Measurements from ENCODE around the gene HID1. TPM values are rescaled to one million over a fixed set of nuclear protein-coding genes. Genes with fewer than 3 reads are reported as not detected.
"Not testable (repeated sequence)": the region's sequence is repeated elsewhere in the genome, so short reads cannot be mapped to it uniquely, and the experiment has no call there.

Gene HID1
- total and polyA plus RNA-seq, 2 experiments from 2014 or later = 8.7 to 10.9 TPM

GRCh38 chr17:74982663-74983313 lies 10.2 kb upstream of the HID1 start:
- H3K27ac ChIP-seq (ENCODE audit: low read depth) = peak overlapping the region; percentile 85
- not testable (repeated sequence) for H3K79me2 ChIP-seq (replicated peaks; ENCODE audit: insufficient read depth)

GRCh38 chr17:74981979-74982662 lies 9.6 kb upstream of the HID1 start:
- Mint-ChIP-seq H3K27ac (peak overlapping the region; percentile 92), H3K4me1 (peaks cover 7% of the 10 kb centered on the region; the same call in 2 of the 3 replicates), H3K9me3 (no peaks in the 10 kb centered on the region), H3K4me3 (peak overlapping the region; percentile 78), H3K27me3 (ENCODE audit: insufficient read depth, low read depth, poor library complexity) (peaks cover 12% of the 10 kb centered on the region), H3K36me3 (ENCODE audit: low read depth) (no peaks in the 10 kb centered on the region)
- Histone ChIP-seq H3K79me2 (replicated peaks; ENCODE audit: insufficient read depth) (no peaks in the 10 kb centered on the region), H3K9me2 (ENCODE audit: insufficient read depth) (no peaks in the 10 kb centered on the region), H4K20me1 (replicated peaks; ENCODE audit: insufficient read depth) (no peaks in the 10 kb centered on the region), H3K27me3 (ENCODE audit: insufficient read depth) (peaks cover 9% of the 10 kb centered on the region), H3K36me3 (ENCODE audit: insufficient read depth) (no peaks in the 10 kb centered on the region), H3K4me2 (peak overlapping the region; percentile 93), H3K4me3 (peak overlapping the region; percentile 93), H3K27ac (ENCODE audit: low read depth) (peak overlapping the region; percentile 85), H3F3A (replicated peaks; ENCODE audit: low read depth) (peaks cover 10% of the 10 kb centered on the region; the same call in 1 of the 2 replicates), H3K4me1 (ENCODE audit: insufficient read depth) (peaks cover 13% of the 10 kb centered on the region), H2AFZ (peak overlapping the region; percentile 98)
- DNase-seq (ENCODE audit: low spot score) = peak; percentile 94
- peak; percentile 95 for ATAC-seq
- no peak for TF ChIP-seq ZNF114 (CRISPR knock-in tag; IDR thresholded peaks at IDR 0.05)
- TF ChIP-seq ETS1 (IDR thresholded peaks at IDR 0.05) = peak; percentile 67
- TF ChIP-seq ZNF331 (CRISPR knock-in tag; IDR thresholded peaks at IDR 0.05; ENCODE audit: low read depth) = no peak
- TF ChIP-seq NANOG (IDR thresholded peaks at IDR 0.05; ENCODE audit: borderline replicate concordance) = no peak
- TF ChIP-seq REST (IDR thresholded peaks at IDR 0.05; ENCODE audit: unreplicated experiment) = no peak
- peak in 1 of 2 experiments; percentile 10; a peak in 1 of 4 replicates for TF ChIP-seq CTCF (conservative IDR thresholded peaks at IDR 0.05; ENCODE audit: low read depth in 2 of 2)
- TF ChIP-seq CREB1 (CRISPR knock-in tag; IDR thresholded peaks at IDR 0.05; ENCODE audit: low read depth) = peak; percentile 86
- TF ChIP-seq EZH2 (IDR thresholded peaks at IDR 0.05; ENCODE audit: low read depth, unreplicated experiment) = no peak
- no peak for TF ChIP-seq JUNB (IDR thresholded peaks at IDR 0.05; ENCODE audit: unreplicated experiment)

More at GRCh38 chr17:74982663-74983313, 10.2 kb upstream of the HID1 start:
- H3K4me1 Mint-ChIP-seq; H3K36me3 Mint-ChIP-seq (ENCODE audit: low read depth); H3K36me3 ChIP-seq (ENCODE audit: insufficient read depth); H4K20me1 ChIP-seq (replicated peaks; ENCODE audit: insufficient read depth); H3K9me2 ChIP-seq (ENCODE audit: insufficient read depth); H3K27me3 ChIP-seq (ENCODE audit: insufficient read depth); H3K9me3 Mint-ChIP-seq: not testable (repeated sequence)
- peaks cover 14% of the 10 kb centered on the region for H3K27me3 Mint-ChIP-seq (ENCODE audit: insufficient read depth, low read depth, poor library complexity)
- peak overlapping the region; percentile 98 for H2AFZ ChIP-seq
- H3K4me2 ChIP-seq = peak overlapping the region; percentile 93
- peak; percentile 55 for DNase-seq (ENCODE audit: low spot score)
- H3K27ac Mint-ChIP-seq = peak overlapping the region; percentile 77; the same call in 1 of the 2 replicates
- H3K4me3 Mint-ChIP-seq = peak overlapping the region; percentile 78
- H3F3A ChIP-seq (replicated peaks; ENCODE audit: low read depth) = peaks cover 10% of the 10 kb centered on the region; the same call in 1 of the 2 replicates
- H3K4me1 ChIP-seq (ENCODE audit: insufficient read depth) = peaks cover 13% of the 10 kb centered on the region
- peak; percentile 20 for ATAC-seq
- H3K4me3 ChIP-seq = peak overlapping the region; percentile 93

Data from GM23338 (cell line).